ENCODE measurements around the gene QSOX2. TPM values are rescaled to one million over a fixed set of nuclear protein-coding genes. Genes with fewer than 3 reads are reported as not detected.
"Not testable (repeated sequence)": the region's sequence is repeated elsewhere in the genome, so short reads cannot be mapped to it uniquely, and the experiment has no call there.

QSOX2 gene
- total RNA-seq, 2 donors from 2014 or later, result 24.1 to 26.2 TPM

DNA sequence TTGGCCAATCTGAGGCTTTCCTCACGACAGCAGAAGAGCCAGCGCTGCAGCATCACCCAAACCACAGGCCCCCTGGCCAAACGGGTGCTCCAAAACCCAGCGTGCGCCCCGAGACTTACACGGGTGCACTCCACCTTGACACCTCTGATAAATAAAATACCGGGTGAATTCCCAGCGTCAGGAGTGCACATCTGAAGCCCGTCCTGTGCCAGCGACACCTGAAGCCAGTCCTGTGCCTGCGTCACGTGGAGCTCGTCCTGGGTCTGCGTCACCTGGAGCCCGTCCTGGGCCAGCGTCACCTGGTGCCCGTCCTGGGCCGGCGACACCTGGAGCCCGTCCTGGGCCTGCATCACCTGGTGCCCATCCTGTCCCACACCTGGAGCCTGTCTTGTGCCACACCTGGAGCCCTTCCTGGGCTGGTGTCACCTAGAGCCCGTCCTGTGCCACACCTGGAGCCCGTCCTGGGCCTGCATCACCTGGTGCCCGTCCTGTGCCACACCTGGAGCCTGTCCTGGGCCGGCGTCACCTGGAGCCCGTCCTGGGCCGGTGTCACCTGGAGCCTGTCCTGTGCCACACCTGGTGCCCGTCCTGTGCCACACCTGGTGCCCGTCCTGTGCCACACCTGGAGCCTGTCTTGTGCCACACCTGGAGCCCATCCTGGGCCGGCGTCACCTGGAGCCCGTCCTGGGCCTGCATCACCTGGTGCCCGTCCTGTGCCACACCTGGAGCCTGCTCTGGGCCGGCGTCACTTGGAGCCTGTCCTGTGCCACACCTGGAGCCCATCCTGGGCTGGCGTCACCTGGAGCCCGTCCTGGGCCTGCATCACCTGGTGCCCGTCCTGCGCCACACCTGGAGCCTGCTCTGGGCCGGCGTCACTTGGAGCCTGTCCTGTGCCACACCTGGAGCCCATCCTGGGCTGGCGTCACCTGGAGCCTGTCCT lies 8.9 kb downstream of the QSOX2 start:
- H3K36me3 Mint-ChIP-seq; DNase-seq (ENCODE audit: low spot score in 2 of 2); H3K9me3 Mint-ChIP-seq; ATAC-seq; H3K27ac Mint-ChIP-seq: not testable (repeated sequence)

DNA sequence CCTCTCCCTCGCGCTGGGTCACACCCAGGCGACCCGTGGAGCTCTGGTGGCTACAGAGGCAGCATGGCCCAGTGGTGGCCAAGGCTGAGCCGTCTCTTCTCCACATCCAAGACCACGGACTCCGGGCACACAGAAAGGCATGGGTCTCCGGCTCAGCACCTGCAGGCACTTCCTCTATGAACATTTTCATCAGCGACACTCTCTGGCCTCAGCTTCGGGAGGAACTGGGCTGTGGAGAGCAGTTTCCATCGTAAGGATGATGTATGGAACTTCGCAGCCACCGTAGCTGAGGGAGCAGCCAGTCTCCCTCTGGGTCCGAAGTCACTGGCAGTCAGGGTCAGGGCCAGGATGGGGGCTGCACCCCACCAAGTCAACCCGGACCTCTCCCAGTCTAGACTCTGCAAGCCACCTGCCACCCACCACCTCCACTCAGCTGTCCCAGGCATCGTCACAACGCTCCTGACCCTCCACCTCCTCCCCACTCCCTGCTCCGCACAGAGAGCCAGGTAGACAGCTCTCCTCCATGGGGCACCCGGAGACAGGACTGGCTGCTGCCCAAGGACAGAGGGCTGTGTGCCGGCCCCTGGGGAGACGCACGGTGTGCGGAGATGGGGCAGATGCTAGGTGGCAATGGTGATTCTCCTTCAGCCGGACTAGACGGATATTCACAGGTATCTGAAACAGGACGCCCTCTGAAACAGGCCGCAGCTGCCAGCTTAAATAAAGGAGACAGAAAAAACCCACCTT lies 9.7 kb downstream of the QSOX2 start:
- H3K9me3 Mint-ChIP-seq, result no peaks in the 10 kb centered on the region
- no peak for ATAC-seq
- DNase-seq (ENCODE audit: low spot score in 2 of 2), result no peak
- no peaks in the 10 kb centered on the region for H3K36me3 Mint-ChIP-seq
- no peak overlapping the region for H3K27ac Mint-ChIP-seq

DNA sequence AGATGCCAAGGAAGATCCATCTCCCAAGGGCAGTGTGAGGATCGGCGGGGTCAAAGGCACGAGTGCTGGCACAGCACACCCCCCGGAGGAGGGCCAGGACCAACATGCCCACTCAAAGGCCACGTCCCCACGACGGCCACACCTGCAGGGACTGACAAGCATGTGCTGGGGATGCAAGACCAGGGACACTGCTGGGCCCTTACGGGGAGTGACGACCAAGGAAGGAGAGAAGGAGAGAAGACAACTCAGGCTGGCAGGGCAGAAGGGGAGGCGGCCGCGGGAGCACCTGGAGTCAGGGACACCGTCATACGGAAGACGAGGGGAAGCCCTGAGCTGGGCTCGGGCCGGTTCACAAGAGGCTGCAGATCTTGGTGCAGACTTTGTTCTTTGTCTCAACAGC lies 10.4 kb downstream of the QSOX2 start:
- DNase-seq (ENCODE audit: low spot score in 2 of 2) (no peak), ATAC-seq (no peak)
- peak overlapping the region in 1 of 2 donors; percentile 48 for H3K27ac Mint-ChIP-seq
- H3K36me3 Mint-ChIP-seq, result no peaks in the 10 kb centered on the region
- no peaks in the 10 kb centered on the region for H3K9me3 Mint-ChIP-seq

DNA sequence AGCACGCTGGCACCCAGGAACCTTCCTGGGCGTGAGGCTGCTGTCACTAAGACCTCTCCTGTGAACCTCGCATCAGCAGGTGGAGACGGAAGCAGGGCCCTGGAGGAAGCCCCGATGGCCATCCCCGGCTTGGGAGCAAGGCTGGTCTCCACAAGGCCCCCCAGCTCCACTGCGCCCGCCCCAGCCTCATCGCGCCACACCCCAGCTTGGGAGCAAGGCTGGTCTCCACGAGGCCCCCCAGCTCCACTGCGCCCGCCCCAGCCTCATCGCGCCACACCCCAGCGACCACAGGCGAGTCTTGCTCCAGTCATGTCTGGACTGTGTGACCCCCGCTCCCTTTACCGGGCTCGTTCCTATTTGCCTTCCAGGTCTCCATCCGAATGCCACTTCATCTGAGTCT lies 11.0 kb downstream of the QSOX2 start:
- Mint-ChIP-seq H3K36me3 (no peaks in the 10 kb centered on the region), H3K9me3 (no peaks in the 10 kb centered on the region), H3K27ac (peak overlapping the region; percentile 36 to 48)
- ATAC-seq, result no peak
- no peak for DNase-seq (ENCODE audit: low spot score in 2 of 2)

DNA sequence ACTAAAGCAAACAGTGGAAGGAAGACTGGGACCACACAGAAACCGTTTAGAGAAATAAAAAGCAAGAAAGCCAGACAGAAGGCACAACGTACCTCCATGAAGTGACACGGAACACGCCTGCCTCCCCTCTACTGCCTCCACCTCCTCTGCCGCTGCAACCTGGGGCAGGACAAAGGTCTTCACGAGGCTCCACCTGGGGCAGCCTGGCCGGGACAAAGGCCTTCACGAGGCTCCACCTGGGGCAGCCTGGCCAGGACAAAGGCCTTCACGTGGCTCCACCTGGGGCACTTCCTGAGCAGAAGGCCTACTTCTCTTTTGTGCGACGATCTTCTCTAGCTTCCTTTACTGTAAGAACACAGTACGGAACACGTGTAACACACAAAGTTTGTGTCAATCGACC lies 11.7 kb downstream of the QSOX2 start:
- ATAC-seq (no peak), DNase-seq (ENCODE audit: low spot score in 2 of 2) (no peak)
- Mint-ChIP-seq H3K27ac (peak overlapping the region in 1 of 2 donors; percentile 48), H3K36me3 (no peaks in the 10 kb centered on the region), H3K9me3 (no peaks in the 10 kb centered on the region)

DNA sequence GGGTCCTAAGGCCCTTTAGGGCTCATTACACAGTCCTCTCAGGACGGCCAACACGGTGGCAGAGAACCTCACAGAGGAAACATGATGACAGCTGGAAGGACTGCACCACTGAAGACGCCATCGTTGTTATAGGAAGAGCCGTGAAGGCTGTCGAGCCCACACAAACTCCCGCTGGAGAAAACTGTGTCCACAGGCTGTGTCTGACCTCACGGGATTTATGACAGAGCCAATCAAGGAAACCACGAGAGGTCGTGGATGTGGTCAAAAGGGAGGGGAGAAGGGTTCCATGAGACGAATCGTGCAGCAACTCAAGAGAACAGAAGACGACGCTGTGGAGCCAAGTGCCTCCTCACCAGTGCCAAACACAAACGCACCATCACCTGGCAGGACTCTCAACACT lies 12.2 kb downstream of the QSOX2 start:
- no peak for DNase-seq (ENCODE audit: low spot score in 2 of 2)
- ATAC-seq, result peak in 1 of 2 donors; percentile 21
- peak overlapping the region; percentile 48 to 78 for H3K27ac Mint-ChIP-seq
- H3K36me3 Mint-ChIP-seq, result no peaks in the 10 kb centered on the region
- no peaks in the 10 kb centered on the region for H3K9me3 Mint-ChIP-seq

DNA sequence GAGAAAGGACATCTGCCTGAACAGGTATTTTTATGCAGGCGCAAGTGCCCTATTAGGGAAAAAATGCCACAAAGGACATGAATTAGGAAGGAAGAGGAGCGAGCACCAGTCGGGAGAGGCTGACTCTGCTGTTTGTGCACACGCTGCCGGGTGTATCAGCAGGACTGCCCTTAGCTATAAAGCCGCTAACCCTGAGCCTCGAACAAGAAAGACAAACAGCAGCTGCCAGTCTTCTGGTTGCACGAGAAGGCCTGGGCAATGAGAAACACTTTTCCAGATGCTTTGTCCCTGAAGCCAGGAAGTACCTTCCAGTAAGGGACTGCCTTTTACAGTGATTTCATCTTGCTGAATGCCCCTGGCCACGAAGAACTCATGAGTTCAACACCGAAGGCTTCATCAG lies 12.6 kb downstream of the QSOX2 start:
- Mint-ChIP-seq H3K9me3 (no peaks in the 10 kb centered on the region), H3K27ac (peak overlapping the region; percentile 48 to 81)
- DNase-seq (ENCODE audit: low spot score in 2 of 2), result no peak

DNA sequence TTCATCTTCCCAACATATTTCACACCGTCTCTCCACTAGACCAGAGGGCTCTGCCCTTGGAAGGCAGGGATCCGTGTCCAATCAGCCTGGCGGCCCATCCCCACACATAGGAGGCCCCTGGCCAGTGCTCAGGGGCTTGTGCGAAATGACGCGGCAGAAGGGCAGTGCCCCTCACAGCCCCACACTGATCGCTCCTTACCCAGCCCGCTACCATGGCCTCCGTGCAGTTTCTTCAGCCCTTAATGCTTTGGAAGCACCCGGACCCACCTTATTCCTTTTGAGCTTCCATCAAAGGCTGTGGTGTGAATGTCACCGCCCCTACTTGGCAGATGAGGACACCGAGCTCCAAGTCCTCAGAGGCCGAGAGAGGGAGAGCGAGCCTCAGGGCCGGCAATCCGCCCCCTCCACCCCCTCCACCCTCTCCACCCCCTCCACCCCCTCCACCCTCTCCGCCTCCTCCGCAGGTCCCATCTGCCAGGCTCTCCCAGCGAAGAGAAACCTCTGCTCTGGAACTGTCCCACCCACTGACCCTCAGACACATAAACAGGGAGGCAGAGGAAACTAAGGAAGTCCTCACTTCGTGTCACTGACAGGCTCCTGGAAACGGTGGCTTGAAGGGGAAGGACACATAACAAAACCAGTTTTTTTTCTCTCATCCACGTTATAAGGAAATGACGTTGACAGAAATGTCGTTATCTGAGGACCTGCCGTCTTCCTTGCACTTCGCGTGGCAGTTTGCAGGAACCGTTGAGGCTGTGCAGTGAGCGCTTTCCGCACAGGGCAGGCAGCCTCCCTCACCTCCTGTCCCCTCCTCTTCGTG lies 13.9 kb downstream of the QSOX2 start:
- Mint-ChIP-seq H3K27ac (peak overlapping the region; percentile 81 to 84), H3K36me3 (no peaks in the 10 kb centered on the region), H3K9me3 (no peaks in the 10 kb centered on the region)
- peak; percentile 81 to 84 for ATAC-seq
- peak in 1 of 2 donors; percentile 19 for DNase-seq (ENCODE audit: low spot score in 2 of 2)

More for the DNA sequence above, 12.6 kb downstream of the QSOX2 start:
- H3K36me3 Mint-ChIP-seq, result no peaks in the 10 kb centered on the region
- no peak for ATAC-seq

DNA sequence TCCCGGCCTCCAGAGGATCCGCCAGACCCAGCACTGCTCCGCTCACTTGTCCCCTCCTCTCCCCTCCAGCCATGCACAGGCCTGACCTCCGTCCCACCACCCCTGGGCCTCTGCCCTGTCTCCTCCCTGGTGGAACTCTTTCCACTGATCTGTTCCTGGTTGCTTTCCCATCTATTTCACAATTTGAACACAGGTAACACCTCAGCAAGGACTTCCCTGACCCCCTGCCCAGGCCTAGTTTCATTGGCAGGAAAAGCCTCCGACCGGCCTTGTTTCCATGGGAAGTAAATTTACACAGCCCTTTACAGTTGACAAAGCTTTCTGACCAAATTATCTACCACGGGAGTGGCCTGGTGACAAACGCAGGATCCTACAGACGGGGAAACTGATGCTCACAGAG lies 14.8 kb downstream of the QSOX2 start:
- Mint-ChIP-seq H3K36me3 (no peaks in the 10 kb centered on the region), H3K9me3 (no peaks in the 10 kb centered on the region), H3K27ac (peak overlapping the region in 1 of 2 donors; percentile 38)
- no peak for ATAC-seq
- no peak for DNase-seq (ENCODE audit: low spot score in 2 of 2)

DNA sequence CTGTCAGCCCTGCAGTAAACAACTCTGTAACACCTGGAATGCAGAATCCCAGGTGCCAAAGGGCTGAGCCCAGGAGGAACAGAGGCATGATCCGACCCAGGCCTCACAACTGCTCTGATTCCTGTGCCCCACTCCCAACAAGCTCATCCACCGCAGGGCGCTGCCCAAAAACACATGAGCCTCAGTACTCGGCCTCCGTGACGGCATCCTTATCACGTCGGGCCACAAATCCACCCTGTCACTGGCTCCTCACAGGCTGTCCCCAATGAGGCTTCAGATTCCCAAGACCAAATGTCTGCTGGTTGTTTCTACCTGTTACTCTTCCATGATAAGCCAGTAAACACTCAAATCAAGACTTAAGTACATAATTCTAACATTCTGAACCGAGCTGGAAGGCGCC lies 15.2 kb downstream of the QSOX2 start:
- no peak overlapping the region for H3K27ac Mint-ChIP-seq

DNA sequence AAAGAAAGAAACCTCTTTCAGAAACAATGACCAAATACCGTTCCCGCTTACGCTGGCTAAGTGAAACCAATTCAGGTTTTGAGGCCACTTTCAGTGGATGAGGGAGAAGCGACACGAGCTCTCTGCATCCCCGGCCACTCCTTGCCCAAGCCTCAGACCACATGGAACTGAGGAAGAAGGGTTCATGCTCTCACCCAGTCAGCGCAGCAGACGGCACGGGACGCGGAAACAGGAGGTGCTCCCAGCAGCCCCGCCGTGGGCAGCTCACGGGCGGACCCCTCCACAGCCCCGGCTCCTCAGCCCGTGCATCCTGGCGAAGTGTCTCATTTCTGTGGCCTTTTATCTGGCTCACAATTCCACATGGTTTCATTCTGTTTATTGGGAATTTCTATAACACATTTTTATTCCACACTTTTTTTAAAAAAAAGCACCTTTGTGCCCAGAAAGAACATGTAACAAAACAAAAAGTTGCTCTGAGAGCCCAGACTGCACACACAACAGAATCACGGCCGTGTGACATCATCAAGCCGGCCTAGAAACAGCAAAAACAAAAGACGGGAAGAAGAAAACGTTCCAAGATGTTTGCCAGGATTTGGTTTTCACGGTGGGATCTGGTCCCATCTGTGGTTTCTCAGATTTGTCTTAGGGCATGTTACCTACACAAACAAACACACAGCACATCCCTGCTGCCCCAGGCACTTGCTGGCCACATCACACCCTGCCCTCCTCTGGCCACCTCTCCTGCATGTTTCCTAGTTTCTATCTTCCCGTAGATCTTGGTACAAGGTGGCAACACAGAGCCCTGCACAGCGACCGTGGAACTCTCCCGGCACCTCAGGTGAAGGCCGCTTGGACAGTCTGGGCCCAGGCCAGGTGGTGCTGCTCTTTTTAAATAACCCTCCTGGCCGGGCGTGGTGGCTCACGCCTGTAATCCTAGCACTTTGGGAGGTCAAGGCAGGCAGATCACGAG lies 16.2 kb downstream of the QSOX2 start:
- DNase-seq (ENCODE audit: low spot score in 2 of 2) (no peak), ATAC-seq (no peak)
- no peaks in the 10 kb centered on the region for H3K9me3 Mint-ChIP-seq
- H3K36me3 Mint-ChIP-seq, result peaks cover 4 to 5% of the 10 kb centered on the region in 2 donors
- peak overlapping the region; percentile 72 to 77 for H3K27ac Mint-ChIP-seq

More for the DNA sequence above, 15.2 kb downstream of the QSOX2 start:
- Mint-ChIP-seq H3K9me3 (no peaks in the 10 kb centered on the region), H3K36me3 (peaks cover 0 to 4% of the 10 kb centered on the region in 2 donors)
- no peak for DNase-seq (ENCODE audit: low spot score in 2 of 2)
- no peak for ATAC-seq

DNA sequence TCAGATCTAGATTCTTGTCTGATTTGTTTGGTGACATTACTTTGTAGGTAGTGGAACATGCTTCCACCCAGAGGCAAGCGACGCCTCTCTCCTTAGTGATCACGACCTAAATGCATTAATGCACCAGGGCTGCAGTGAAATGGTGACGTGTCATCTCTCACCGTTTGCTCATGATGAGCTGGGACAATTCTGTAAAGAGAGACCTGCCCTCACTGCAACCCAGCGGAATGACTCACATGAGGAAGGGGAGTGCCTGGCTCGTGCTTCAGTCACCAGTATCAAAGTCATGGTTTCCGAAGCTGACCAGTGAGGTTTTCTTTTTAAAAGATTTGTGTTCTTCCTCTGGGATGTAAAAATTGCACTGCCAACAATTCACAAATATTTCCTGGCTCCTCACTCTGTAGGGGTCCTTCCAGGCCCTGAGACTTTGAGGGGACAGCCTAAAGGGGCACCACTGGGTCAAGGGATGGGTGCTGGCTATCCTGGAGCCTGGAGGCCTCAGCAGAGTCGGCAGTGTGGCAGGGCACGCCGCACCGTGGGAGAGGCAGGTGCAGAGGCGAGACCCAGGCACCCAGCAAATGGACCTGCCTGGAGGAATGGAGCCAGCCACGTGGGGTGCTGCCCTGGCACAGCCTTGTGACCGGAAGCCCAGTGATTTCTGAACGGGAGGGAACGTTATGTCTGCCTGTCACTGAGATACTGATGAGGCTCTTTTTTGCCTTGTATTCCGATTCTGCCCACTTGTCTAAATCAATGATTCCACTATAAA lies 17.3 kb downstream of the QSOX2 start:
- Mint-ChIP-seq H3K36me3 (peaks cover 4 to 5% of the 10 kb centered on the region in 2 donors), H3K9me3 (no peaks in the 10 kb centered on the region), H3K27ac (peak overlapping the region; percentile 72 to 84)
- ATAC-seq (peak; percentile 37 to 67), DNase-seq (ENCODE audit: low spot score in 2 of 2) (no peak)

DNA sequence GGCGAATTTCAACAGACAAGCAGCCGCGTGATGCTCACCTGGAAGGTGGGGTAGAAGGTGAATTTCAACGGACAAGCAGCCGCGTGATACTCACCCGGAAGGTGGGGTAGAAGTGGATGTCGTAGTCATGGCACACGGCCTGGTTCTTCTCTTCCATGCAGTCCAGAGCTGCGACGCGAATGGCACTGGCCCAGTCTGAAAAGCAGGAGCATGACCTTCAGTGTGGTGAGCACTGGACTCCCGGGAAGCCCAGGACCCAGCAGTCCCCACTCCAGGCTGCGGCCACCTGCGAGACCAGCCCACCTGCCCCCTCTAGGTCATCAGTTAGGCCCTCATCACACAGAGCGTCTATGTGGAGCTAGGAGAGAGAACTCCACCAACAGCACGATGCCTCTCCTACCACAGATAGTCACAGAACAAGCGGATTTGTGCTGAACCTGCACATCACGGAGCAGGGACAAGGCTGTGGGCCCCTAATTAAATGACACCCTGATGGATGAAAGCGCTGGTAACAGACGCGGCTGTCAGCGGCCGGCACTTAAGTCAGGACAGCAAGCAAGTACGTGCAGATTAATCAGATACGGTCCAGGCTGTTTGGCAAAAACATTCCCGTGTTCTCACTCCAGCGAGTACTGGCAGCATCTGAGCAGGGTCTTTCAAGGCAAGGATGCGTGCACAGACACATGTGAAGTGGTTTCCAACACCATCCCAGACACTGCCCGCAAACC lies 18.8 kb downstream of the QSOX2 start:
- Mint-ChIP-seq H3K27ac (no peak overlapping the region), H3K9me3 (no peaks in the 10 kb centered on the region), H3K36me3 (peaks cover 4 to 13% of the 10 kb centered on the region in 2 donors)
- ATAC-seq (no peak), DNase-seq (ENCODE audit: low spot score in 2 of 2) (no peak)
